K562 (cell line): ENCODE data around the gene GPR183. TPM values are rescaled to one million over a fixed set of nuclear protein-coding genes. Genes with fewer than 3 reads are reported as not detected.

Experiments
- ATAC-seq: fragments of 200-7000 bp; cut with Tn5 transposase; 3 replicates; pipeline ENCODE4 v1.9.1; 2020; ENCODE audit warnings: moderate library complexity
- BruUV-seq: library from RNA; stranded (reverse); fragments of 400-500 nt; replicated peaks from 2 replicates; lab custom pipeline; 2021; lab: Mats Ljungman, UMichigan
- CTCF ChIA-PET: fragments of 300-600 bp; formaldehyde crosslinking; extraction: SDS; loops from one replicate; lab custom pipeline; 2021; ENCODE audit warnings: low intra/inter-chr PET ratio; lab: Yijun Ruan, JAX
- POLR2A ChIA-PET: fragments of 300-600, 350-650 bp; sonication (Branson Sonifier 250); formaldehyde crosslinking; extraction: SDS; loops from one replicate; lab custom pipeline; 2021; ENCODE audit warnings: antibody characterized with exemption, inconsistent platforms; lab: Yijun Ruan, JAX
- DNase-seq, 4 experiments: peaks; one replicate each; pipeline versions ENCODE4 v3.0.0 to v3.0.0-alpha.2; 2011 to 2018; ENCODE audit warnings: low spot score in 3 of 4, mixed read lengths in 3 of 4; ENCODE audit errors: extremely low read depth in 1 of 4
- FAIRE-seq: peaks from 2 replicates; lab custom pipeline; 2011; peaks lifted over from hg19 to GRCh38; lab: Jason Lieb, UNC
- H2AFZ ChIP-seq: 2 replicates; pipeline ENCODE4 v1.6.0; 2011; ENCODE audit warnings: low read depth, low read length, control low read depth, inconsistent platforms
- H3K27ac ChIP-seq: fragments of 200-600 bp; 3 replicates; pipeline ENCODE4 v1.8.0; 2011; ENCODE audit warnings: low read depth, mild to moderate bottlenecking, control low read depth, inconsistent platforms, low read length, moderate library complexity, mixed read lengths; ENCODE audit errors: extremely low read depth
- H3K27me3 ChIP-seq, 2 experiments: fragments of 300-600 bp in 1 of 2; 2 replicates in 1 of 2; 3 replicates in 1 of 2; pipeline versions ENCODE4 v1.6.0 to v1.8.0; 2011; ENCODE audit warnings: inconsistent platforms in 2 of 2, low read length in 2 of 2, mild to moderate bottlenecking in 1 of 2, mixed read lengths in 1 of 2, moderate library complexity in 1 of 2; ENCODE audit not compliant: control insufficient read depth in 2 of 2, insufficient read depth in 2 of 2
- H3K36me3 ChIP-seq: fragments of 300-600 bp; 3 replicates; pipeline ENCODE4 v1.8.0; 2011; ENCODE audit warnings: mild to moderate bottlenecking, low read length, inconsistent platforms; ENCODE audit not compliant: control insufficient read depth, insufficient read depth
- H3K4me1 ChIP-seq, 2 experiments: fragments of 200-600 bp in 1 of 2; replicated peaks in 1 of 2; 2 replicates in 1 of 2; 3 replicates in 1 of 2; pipeline versions ENCODE4 v1.5.1 to v1.8.0; 2011; ENCODE audit warnings: inconsistent platforms in 2 of 2, low read length in 2 of 2, mild to moderate bottlenecking in 1 of 2, mixed read lengths in 1 of 2, moderate library complexity in 1 of 2; ENCODE audit not compliant: control insufficient read depth in 2 of 2, insufficient read depth in 2 of 2
- H3K4me2 ChIP-seq: 2 replicates; pipeline ENCODE4 v1.6.1; 2011; ENCODE audit warnings: low read length, control low read depth, inconsistent platforms, mixed read lengths; ENCODE audit not compliant: insufficient read depth
- H3K4me3 ChIP-seq: fragments of 200-600 bp; sonication (generic), shearing (Covaris generic); 2 replicates; pipeline ENCODE4 v1.5.1; 2016; ENCODE audit warnings: control low read depth, inconsistent platforms
- H3K79me2 ChIP-seq: fragments of 200-600 bp; 3 replicates; pipeline ENCODE4 v1.8.0; 2011; ENCODE audit warnings: low read length, inconsistent platforms; ENCODE audit not compliant: control insufficient read depth, insufficient read depth
- H3K9ac ChIP-seq, 2 experiments: 2 replicates each; pipeline versions ENCODE4 v1.6.0 to v1.6.1; 2011; ENCODE audit warnings: low read depth in 2 of 2, low read length in 2 of 2, control low read depth in 1 of 2, inconsistent platforms in 1 of 2, mild to moderate bottlenecking in 1 of 2, mixed read lengths in 1 of 2; ENCODE audit not compliant: insufficient read depth in 1 of 2
- H3K9me1 ChIP-seq: one replicate; pipeline ENCODE4 v1.6.0; 2011; ENCODE audit warnings: inconsistent platforms, mild to moderate bottlenecking, low read length, moderate library complexity; ENCODE audit not compliant: control insufficient read depth, insufficient read depth
- H3K9me3 ChIP-seq: replicated peaks from 2 replicates; pipeline ENCODE4 v1.5.1; 2011; ENCODE audit warnings: low read depth, low read length, inconsistent platforms; ENCODE audit not compliant: control insufficient read depth, insufficient read depth
- H4K20me1 ChIP-seq: replicated peaks from 2 replicates; pipeline ENCODE4 v1.6.1; 2011; ENCODE audit warnings: low read length, inconsistent platforms, mixed read lengths; ENCODE audit not compliant: control insufficient read depth, insufficient read depth
- DPF2 ChIP-seq: fragments of 450-650 bp; IDR thresholded peaks from 2 replicates; pipeline ENCODE4 v1.6.1; 2016
- MYNN ChIP-seq, 2 experiments: sonication (generic); formaldehyde crosslinking in 1 of 2; IDR thresholded peaks; 2 replicates each; pipeline versions ENCODE4 v1.5.0 to v1.6.1; 2016 to 2020; ENCODE audit warnings: antibody characterized with exemption in 1 of 2, missing genetic modification reagents in 1 of 2
- NEUROD1 ChIP-seq: fragments of 150-350 bp; IDR thresholded peaks from 2 replicates; pipeline ENCODE4 v1.6.1; 2014; ENCODE audit warnings: borderline replicate concordance, low read length, low read depth; ENCODE audit not compliant: partially characterized antibody
- PHTF2 ChIP-seq: fragments of 250-450 bp; sonication (Bioruptor Pico); IDR thresholded peaks from 2 replicates; pipeline ENCODE4 v1.5.0; 2021; ENCODE audit warnings: mild to moderate bottlenecking
- ZFP30 ChIP-seq: fragments of 250-450 bp; sonication (Bioruptor Pico); IDR thresholded peaks from 2 replicates; pipeline ENCODE4 v1.8.0; 2022; ENCODE audit warnings: moderate library complexity, mild to moderate bottlenecking, inconsistent platforms, borderline replicate concordance
- ZNF282 ChIP-seq: sonication (generic); formaldehyde crosslinking; IDR thresholded peaks from 2 replicates; pipeline ENCODE4 v1.8.1; 2023; ENCODE audit warnings: missing genetic modification reagents
- ZNF507 ChIP-seq: conservative IDR thresholded peaks from 2 replicates; pipeline ENCODE4 v1.6.1; 2017; ENCODE audit warnings: missing genetic modification characterization, missing compliant biosample characterization
- WGBS: fragments of 100-300 bp; shearing (Covaris generic); methylation state at CpG from one replicate; pipeline ENCODE4 v1.1.6; 2016; ENCODE audit warnings: low coverage, mixed read lengths; ENCODE audit not compliant: insufficient coverage; ENCODE audit errors: missing lambda C conversion rate; 5-methylcytosine and 5-hydroxymethylcytosine counted together
- in situ Hi-C: fragments of 300-500 bp; cut with MboI; formaldehyde crosslinking; loops from 4 replicates; pipeline ENCODE4 v1.15.0; 2018; ENCODE audit warnings: inconsistent platforms, mixed read lengths
- intact Hi-C: fragments of 100-400 bp; cut with micrococcal nuclease; formaldehyde crosslinking; loops from 2 replicates; pipeline ENCODE4 v1.14.2; 2022
- polyA plus RNA-seq, 8 experiments: library from polyadenylated mRNA; depleted of rRNA in 4 of 8; stranded (reverse) in 5 of 8; unstranded in 3 of 8; fragments of >200 nt; fragmentation: Nextera tagmentation in 2 of 8; fragmentation: Illumina TruSeq in 1 of 8; extraction: Ambion mirVana in 2 of 8; extraction: Trizol in 1 of 8; gene quantifications; 2 replicates each; pipeline versions ENCODE4 v1.2.1 to v1.2.3, GENCODE V29; 2011 to 2014; ENCODE audit warnings: inconsistent platforms in 1 of 8, missing spikeins in 1 of 8
- total RNA-seq, 7 experiments: library from RNA; depleted of rRNA in 6 of 7; stranded (reverse); fragments of >200 nt in 6 of 7; fragmentation: Illumina TruSeq in 2 of 7; extraction: Trizol in 2 of 7; gene quantifications; 2 replicates each; pipeline versions ENCODE4 v1.2.1 to v1.2.3, GENCODE V29; 2011 to 2021; ENCODE audit warnings: low replicate concordance in 1 of 7
- TF ChIP-seq, protein P1 (sequence below), 2 experiments: fragments of 450-650 bp; IDR thresholded peaks; 2 replicates each; pipeline ENCODE4 v1.6.1; 2018; ENCODE audit warnings: mild to moderate bottlenecking in 2 of 2, low read depth in 1 of 2; ENCODE audit not compliant: partially characterized antibody in 2 of 2
- TF ChIP-seq, protein P2 (sequence below): fragments of 250-450 bp; sonication (Bioruptor Pico); IDR thresholded peaks from 2 replicates; pipeline ENCODE4 v1.8.0; 2022; ENCODE audit warnings: moderate library complexity, mild to moderate bottlenecking, inconsistent platforms
- TF ChIP-seq, protein P3 (sequence below), 2 experiments: IDR thresholded peaks; 2 replicates each; pipeline ENCODE4 v1.6.1; 2012; ENCODE audit warnings: improper control_type of control experiment in 2 of 2, low read depth in 2 of 2, low read length in 2 of 2, borderline replicate concordance in 1 of 2
- TF ChIP-seq, protein P4 (sequence below): sonication (generic); formaldehyde crosslinking; IDR thresholded peaks from 2 replicates; pipeline ENCODE4 v1.9.0; 2022; ENCODE audit warnings: mild to moderate bottlenecking, missing genetic modification reagents

GPR183 gene
- total and polyA plus RNA-seq, 9 of the 15 experiments (the other 6 are each of a cell fraction or from before 2014, with no cell fraction given), result 1.3 to 10.2 (median 3.7) TPM

DNA sequence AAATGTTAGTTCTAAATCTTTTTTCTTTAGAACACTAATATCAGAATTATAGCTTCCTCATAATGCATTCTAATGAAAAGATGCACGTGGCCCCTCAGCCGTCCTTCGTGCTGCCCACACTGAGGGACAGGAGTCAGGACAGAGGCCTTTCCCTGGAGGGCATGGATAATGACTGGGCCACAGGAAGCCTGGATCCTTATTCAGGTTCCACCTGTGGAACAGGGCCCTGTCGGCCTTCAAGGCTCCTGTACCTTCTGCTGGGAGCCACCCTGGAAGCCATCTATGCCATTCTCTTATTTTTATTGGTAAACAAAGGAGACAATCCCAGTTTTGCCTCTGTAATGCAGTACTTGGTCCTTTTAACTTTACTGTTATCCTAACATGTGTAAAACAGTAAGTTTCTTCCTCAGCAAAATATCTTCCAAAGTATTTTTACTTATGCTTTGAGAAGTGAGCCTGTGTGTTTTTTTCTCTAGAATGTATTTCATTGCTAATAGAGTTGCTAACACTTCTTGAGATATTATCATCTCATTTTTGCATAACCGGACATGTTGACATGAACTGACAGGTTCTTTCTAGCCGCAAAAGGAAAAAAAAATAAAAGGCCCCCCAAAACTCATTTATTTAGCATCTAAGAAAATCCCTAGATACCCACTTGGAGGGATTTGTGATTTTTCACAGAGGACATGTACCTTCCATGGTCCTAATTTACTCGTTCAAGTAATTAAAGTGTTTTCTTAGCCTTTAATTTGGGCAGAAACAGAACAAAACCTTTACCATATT is 6.0 kb downstream of the GPR183 start:
- DNase-seq (no peak), FAIRE-seq (no peak), ATAC-seq (no peak)
- no peak overlapping the region for H3K27ac ChIP-seq
- H3K9me1 ChIP-seq, result no peaks in the 10 kb centered on the region
- H3K27me3 ChIP-seq, result no peaks in the 10 kb centered on the region
- ChIA-PET CTCF (no interaction called here), POLR2A (interaction anchor here (0.6 to 0.9 kb wide), 2 partner anchors 9 to 331 kb away, joined by 3 read pairs; no protein-coding TSS in a partner anchor)
- H3K4me3 ChIP-seq, result no peak overlapping the region
- no TSS peak for BruUV-seq
- H3K9me3 ChIP-seq, result no peaks in the 10 kb centered on the region
- H3K79me2 ChIP-seq, result peaks cover 17% of the 10 kb centered on the region
- peaks cover 3 to 7% of the 10 kb centered on the region in 2 experiments; a peak in 4 of 5 replicates for H3K4me1 ChIP-seq
- intact Hi-C loops, result no loop called here
- 76% methylated on average over 7 of the region's 7 CpGs for WGBS
- no peak overlapping the region for H2AFZ ChIP-seq
- no peak overlapping the region for H3K9ac ChIP-seq
- no peak overlapping the region for H3K4me2 ChIP-seq
- in situ Hi-C loops, result no loop called here
- H4K20me1 ChIP-seq, result no peaks in the 10 kb centered on the region
- H3K36me3 ChIP-seq, result peaks cover 13% of the 10 kb centered on the region; the same call in 1 of the 3 replicates
- no peak for TF ChIP-seq NEUROD1
- no peak for TF ChIP-seq DPF2
- TF ChIP-seq, protein P1, sequence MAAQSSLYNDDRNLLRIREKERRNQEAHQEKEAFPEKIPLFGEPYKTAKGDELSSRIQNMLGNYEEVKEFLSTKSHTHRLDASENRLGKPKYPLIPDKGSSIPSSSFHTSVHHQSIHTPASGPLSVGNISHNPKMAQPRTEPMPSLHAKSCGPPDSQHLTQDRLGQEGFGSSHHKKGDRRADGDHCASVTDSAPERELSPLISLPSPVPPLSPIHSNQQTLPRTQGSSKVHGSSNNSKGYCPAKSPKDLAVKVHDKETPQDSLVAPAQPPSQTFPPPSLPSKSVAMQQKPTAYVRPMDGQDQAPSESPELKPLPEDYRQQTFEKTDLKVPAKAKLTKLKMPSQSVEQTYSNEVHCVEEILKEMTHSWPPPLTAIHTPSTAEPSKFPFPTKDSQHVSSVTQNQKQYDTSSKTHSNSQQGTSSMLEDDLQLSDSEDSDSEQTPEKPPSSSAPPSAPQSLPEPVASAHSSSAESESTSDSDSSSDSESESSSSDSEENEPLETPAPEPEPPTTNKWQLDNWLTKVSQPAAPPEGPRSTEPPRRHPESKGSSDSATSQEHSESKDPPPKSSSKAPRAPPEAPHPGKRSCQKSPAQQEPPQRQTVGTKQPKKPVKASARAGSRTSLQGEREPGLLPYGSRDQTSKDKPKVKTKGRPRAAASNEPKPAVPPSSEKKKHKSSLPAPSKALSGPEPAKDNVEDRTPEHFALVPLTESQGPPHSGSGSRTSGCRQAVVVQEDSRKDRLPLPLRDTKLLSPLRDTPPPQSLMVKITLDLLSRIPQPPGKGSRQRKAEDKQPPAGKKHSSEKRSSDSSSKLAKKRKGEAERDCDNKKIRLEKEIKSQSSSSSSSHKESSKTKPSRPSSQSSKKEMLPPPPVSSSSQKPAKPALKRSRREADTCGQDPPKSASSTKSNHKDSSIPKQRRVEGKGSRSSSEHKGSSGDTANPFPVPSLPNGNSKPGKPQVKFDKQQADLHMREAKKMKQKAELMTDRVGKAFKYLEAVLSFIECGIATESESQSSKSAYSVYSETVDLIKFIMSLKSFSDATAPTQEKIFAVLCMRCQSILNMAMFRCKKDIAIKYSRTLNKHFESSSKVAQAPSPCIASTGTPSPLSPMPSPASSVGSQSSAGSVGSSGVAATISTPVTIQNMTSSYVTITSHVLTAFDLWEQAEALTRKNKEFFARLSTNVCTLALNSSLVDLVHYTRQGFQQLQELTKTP (IDR thresholded peaks at IDR 0.05; ENCODE audit: low read depth in 1 of 2, partially characterized antibody in 2 of 2), result no peak
- TF ChIP-seq ZFP30, result no peak
- TF ChIP-seq, protein P2, sequence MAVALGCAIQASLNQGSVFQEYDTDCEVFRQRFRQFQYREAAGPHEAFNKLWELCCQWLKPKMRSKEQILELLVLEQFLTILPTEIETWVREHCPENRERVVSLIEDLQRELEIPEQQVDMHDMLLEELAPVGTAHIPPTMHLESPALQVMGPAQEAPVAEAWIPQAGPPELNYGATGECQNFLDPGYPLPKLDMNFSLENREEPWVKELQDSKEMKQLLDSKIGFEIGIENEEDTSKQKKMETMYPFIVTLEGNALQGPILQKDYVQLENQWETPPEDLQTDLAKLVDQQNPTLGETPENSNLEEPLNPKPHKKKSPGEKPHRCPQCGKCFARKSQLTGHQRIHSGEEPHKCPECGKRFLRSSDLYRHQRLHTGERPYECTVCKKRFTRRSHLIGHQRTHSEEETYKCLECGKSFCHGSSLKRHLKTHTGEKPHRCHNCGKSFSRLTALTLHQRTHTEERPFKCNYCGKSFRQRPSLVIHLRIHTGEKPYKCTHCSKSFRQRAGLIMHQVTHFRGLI (CRISPR knock-in tag), result no peak
- no peak for TF ChIP-seq ZNF507 (tag)
- TF ChIP-seq PHTF2 (CRISPR knock-in tag), result no peak
- TF ChIP-seq ZNF282, result no peak
- TF ChIP-seq, protein P3, sequence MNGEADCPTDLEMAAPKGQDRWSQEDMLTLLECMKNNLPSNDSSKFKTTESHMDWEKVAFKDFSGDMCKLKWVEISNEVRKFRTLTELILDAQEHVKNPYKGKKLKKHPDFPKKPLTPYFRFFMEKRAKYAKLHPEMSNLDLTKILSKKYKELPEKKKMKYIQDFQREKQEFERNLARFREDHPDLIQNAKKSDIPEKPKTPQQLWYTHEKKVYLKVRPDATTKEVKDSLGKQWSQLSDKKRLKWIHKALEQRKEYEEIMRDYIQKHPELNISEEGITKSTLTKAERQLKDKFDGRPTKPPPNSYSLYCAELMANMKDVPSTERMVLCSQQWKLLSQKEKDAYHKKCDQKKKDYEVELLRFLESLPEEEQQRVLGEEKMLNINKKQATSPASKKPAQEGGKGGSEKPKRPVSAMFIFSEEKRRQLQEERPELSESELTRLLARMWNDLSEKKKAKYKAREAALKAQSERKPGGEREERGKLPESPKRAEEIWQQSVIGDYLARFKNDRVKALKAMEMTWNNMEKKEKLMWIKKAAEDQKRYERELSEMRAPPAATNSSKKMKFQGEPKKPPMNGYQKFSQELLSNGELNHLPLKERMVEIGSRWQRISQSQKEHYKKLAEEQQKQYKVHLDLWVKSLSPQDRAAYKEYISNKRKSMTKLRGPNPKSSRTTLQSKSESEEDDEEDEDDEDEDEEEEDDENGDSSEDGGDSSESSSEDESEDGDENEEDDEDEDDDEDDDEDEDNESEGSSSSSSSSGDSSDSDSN (IDR thresholded peaks at IDR 0.05; ENCODE audit: borderline replicate concordance in 1 of 2, low read depth in 2 of 2, low read length in 2 of 2), result no peak
- TF ChIP-seq MYNN (IDR thresholded peaks at IDR 0.05), result no peak
- TF ChIP-seq MYNN (CRISPR knock-in tag; IDR thresholded peaks at IDR 0.05), result no peak
- TF ChIP-seq, protein P4, sequence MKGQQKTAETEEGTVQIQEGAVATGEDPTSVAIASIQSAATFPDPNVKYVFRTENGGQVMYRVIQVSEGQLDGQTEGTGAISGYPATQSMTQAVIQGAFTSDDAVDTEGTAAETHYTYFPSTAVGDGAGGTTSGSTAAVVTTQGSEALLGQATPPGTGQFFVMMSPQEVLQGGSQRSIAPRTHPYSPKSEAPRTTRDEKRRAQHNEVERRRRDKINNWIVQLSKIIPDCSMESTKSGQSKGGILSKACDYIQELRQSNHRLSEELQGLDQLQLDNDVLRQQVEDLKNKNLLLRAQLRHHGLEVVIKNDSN (CRISPR knock-in tag), result no peak
